Stimulated activated naive CD4-positive, alpha-beta T cell (primary cell): Measurements from ENCODE around the gene TEKT1.
"Not testable (repeated sequence)": the region's sequence is repeated elsewhere in the genome, so short reads cannot be mapped to it uniquely, and the experiment has no call there.

ENCODE experiments used
- DNase-seq, 6 experiments: peaks; one replicate each; lab custom pipeline; 2025; lab: John Stamatoyannopoulos, UW

The TEKT1 gene

GRCh38 chr17:6816368-6816767 lies 15.2 kb downstream of the TEKT1 start:
- not testable (repeated sequence) for DNase-seq

- DNase-seq, result no peak
Measured at GRCh38 chr17:6815775-6816174, 15.8 kb downstream of the TEKT1 start.

- no peak for DNase-seq
Measured at GRCh38 chr17:6812295-6812694, 19.2 kb downstream of the TEKT1 start.

- DNase-seq, result no peak
Measured at GRCh38 chr17:6811510-6811909, 20.0 kb downstream of the TEKT1 start.

DNA sequence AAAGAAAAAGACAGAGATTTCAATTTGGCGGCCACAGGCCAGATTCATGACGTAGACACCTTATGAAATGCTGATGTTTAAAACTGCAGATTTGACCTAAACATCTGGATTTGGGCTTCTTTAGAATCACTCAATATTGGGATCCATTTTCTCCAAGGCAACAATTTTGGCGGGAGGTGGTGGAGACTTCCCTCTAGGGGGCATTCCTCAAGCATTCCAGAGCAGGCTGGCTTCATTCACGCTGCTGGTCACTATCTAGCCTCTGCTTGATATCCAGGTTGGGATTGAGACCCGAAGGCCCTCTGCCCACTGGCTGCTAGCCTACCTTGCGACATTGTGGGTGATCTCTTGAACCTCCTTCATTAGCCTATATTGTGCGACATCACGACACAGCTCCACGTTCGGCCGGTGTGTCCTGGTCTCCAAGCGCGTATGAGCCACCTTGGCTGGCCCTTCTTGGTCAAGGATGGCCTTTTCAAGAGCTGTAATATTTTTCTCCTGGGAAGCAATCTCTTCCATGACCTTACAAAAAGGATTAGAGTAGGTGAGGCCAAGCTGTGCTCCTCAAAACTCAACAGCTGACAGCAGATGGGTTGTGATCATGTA lies 31.0 kb downstream of the TEKT1 start:
- DNase-seq, result no peak

GRCh38 chr17:6799738-6800137 lies 31.8 kb downstream of the TEKT1 start:
- no peak for DNase-seq

GRCh38 chr17:6797718-6798351 lies 33.7 kb downstream of the TEKT1 start:
- DNase-seq, result no peak

DNA sequence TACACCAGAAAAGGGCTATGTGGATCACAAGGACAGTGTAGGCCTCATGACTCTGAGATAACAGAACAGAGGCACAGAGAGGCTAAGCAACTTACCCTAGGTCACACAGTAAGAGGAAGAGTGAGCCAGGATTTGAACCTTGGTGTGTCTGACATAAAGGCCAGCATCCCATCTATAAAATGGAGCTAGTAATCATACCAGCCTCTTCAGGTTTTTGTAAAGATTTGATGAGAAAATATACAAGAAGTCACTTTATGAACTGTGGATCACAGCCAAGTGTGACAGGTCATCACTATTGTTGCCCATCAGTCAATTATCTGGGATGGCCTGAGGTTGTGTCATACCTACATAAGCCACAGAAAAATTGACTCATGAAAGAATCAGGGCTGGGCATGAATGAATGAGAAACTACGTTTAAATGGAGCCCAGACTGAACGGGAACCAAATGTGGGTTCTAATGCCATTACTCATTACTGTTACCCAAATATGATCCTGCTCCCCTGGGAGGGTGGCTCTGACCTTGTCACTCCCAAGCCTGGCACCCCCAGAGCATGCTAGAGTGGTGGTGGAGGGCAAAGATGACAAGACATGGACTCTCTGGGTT lies 34.5 kb downstream of the TEKT1 start:
- no peak for DNase-seq

DNA sequence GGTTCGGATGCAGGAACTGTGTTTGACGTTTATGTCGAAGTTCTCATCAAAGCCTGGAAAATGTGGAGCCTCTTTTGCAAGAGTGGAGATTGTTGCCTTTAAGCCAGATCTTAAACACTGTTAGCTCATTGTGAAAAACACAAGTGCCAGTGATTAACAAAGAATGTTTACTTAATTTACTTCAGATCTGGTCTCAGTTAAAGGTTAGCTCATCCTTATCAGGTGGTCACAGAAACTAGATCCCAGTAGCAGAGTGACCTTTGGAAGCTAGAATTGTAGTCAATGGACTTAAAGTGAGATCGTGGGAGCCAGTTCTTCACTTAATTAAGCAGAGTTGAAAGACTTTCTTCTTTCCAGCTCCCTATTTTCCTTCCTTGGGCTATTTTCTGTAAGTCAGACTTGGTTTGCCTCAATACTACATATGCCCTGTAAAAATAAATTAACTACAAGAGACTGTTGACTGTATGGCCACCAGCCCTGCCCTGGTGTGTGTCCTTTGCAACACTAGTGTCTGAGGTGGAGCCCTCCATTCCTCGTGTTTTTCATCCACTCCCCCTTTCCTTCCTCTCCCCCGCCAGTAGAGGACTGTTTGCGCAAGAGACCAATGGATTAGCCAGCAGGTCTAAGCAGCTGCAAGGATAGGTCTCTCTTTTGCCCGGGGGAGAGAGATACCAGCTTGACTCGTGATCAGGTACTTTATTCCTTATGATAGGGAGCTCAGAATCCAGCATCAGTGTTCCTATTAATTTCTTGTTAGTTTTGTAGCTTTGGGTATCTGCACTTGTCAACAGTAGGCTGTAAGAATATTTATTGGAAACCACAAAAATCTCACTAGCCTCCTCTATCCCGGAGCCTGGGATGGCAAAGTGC lies 35.3 kb downstream of the TEKT1 start:
- no peak for DNase-seq

DNA sequence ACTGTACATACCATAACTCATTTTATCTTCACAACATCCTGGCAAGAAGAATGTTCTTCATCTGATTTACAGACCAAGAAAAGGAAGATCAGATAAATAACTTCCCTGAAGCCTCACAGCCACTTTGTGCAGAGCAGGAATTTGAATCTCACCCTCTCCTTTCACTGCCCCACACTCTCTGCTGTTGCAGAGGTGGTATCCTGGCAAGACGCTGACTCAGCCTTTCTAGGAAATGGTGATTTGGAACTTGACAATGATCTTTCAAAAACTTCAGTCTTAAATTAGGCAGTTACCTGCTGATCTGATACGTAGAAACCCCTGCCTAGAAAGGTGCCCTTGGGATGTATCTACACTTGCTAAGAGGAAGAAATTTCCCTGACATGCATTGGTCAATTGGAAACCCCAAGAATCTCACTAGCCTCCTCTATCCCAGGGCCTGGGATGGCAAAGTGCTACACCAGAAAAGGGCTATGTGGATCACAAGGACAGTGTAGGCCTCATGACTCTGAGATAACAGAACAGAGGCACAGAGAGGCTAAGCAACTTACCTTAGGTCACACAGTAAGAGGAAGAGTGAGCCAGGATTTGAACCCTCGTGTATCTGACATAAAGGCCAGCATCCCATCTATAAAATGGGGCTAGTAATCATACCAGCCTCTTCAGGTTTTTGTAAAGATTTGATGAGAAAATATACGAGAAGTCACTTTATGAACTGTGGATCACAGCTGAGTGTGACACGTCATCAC lies 37.6 kb downstream of the TEKT1 start:
- no peak for DNase-seq

DNA sequence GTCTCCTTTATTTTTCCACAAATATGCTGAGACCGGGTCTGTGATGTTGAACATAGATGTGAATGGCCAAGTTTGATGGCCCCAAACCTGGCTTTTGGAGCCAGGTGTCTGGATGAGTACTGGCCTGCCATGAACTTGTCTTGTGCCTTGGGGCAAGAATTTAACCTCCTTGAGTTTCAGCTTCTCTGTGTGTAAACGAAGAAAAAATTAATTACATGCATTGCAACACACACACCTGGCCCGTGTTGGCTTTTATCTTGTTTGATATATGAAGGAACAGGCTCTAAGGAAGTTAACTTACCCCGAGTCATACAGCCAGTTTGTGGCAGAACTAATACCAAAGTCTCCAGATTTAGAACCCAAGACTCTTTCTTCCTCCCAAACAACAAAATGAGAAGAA lies 42.4 kb downstream of the TEKT1 start:
- DNase-seq, result no peak

- DNase-seq, result no peak
Measured at GRCh38 chr17:6787081-6787693, 44.3 kb downstream of the TEKT1 start.

GRCh38 chr17:6786618-6787017 lies 44.9 kb downstream of the TEKT1 start:
- DNase-seq, result no peak

DNA sequence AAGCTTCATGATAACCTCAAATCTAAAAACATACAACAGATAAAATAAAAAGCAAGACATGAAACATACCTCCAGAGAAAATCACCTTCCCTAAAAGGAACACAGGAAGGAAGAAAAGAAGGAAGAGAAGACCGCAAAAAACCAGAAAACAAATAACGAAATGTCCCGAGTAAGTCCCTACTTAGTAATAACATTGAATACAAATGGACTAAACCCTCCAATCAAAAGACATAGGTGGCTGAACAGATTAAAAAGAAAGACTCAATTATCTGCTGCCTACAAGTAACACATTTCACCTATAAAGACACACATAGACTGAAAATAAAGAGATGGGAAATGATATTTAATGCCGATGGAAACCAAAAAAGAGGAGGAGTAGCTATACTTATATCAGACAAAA lies 49.3 kb downstream of the TEKT1 start:
- no peak for DNase-seq

DNA sequence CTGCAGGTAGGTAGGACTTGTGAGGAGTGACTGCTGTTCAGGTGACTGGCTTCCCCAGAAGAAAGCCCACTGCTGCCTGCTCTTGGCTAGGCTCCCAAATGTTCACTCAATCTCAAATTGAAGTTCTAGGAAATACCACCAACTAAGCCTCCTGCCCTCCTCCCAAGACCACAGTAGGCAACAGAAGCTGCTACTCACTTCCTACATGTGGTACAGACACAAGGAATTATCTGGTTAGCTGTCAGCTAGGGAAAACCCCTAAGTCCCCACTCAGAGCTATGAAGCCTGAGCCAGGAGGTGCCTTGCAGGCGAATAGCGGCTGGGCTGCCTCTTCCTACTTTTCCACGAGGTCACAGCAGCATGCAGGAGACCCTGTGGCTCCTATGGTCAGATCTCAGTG lies 50.6 kb downstream of the TEKT1 start:
- DNase-seq, result no peak

DNA sequence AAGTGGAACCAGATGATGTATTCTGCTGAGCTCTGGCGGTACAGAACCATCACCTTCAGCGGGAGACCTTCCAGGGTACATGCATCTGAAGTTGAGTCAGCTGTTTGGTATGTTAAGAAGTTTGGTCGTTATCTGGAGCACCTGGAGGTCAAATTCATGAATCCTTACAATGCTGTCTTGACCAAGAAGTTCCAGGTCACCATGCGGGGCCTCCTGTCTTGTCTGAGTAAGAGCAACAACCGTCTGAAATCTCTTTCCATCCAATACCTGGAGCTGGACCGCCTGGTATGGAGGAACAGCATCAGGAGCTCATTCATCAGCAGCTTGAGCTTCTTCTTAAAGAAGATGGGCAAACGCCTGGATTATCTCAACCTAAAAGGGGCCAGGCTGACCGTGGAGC lies 51.5 kb downstream of the TEKT1 start:
- no peak for DNase-seq

DNA sequence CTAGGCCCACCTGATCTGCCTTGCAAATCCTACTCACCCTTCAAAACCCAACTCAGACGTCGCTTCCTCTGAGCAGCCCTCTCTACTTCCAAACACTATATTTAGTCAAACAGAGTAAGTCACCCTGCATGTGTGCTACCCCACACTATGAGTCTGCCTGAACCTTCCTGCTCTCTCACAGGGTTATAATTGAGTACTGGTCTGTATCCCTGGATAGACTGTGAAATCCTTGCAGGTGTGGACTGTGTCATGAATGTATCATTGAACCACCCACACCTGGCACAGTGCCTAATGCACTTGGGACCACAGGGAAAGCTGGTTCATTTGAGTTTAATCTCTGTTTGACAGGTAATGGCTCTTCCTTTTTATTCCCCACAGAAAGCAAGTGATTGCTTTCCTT lies 52.1 kb downstream of the TEKT1 start:
- no peak for DNase-seq

- no peak for DNase-seq
Measured at GRCh38 chr17:6775871-6776405, 55.6 kb downstream of the TEKT1 start, which contains the start of gene FBXO39. FBXO39 (plus strand) TSS chr17:6776215; CDS start chr17:6779869, 3,654 bp downstream.

GRCh38 chr17:6774906-6775305 lies 56.6 kb downstream of the TEKT1 start:
- not testable (repeated sequence) for DNase-seq

DNA sequence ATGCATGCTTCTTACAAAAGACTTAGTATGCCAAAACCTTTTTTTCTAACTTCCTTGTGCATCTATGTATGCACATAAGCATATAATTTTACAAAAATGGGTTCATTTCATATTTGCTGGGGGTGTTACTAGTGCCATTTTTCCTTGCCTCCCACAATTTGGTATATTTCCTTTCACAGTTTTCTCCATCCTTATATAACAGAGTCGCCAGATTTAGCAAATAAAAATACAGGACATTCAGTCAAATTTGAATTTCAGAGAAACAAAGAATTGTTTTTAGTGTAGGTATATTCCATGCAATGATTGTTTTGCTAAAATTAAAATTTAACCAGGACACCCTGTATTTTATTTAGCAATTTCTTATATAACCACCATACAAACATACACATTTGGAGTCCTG lies 59.5 kb downstream of the TEKT1 start:
- DNase-seq, result no peak

- no peak for DNase-seq
Measured at GRCh38 chr17:6768447-6768846, 63.1 kb downstream of the TEKT1 start.
